Calu3 (cell line): ENCODE measurements around the gene ZDHHC1. TPM values are rescaled to one million over a fixed set of nuclear protein-coding genes. Genes with fewer than 3 reads are reported as not detected.
A peak's percentile ranks its signal among the peaks of the same experiment; 100 is the strongest.

Experiments used
- BruUV-seq: library from RNA; stranded (reverse); fragments of 400-500 nt; replicated peaks from 2 replicates; lab custom pipeline; 2021; lab: Mats Ljungman, UMichigan
- CTCF ChIA-PET: fragments of 300-600 bp; sonication (Branson Sonifier 250); formaldehyde crosslinking; loops from one replicate; lab custom pipeline; 2022; ENCODE audit warnings: antibody characterized with exemption; lab: Charles Lee
- DNase-seq: peaks from one replicate; pipeline ENCODE4 v3.0.0; 2022
- H3K27ac Mint-ChIP-seq: one replicate; pipeline ENCODE4 v1.8.0; 2022; ENCODE audit warnings: mixed read lengths; ENCODE audit not compliant: unreplicated experiment
- H3K27me3 Mint-ChIP-seq: one replicate; pipeline ENCODE4 v1.8.0; 2022; ENCODE audit warnings: mixed read lengths; ENCODE audit not compliant: unreplicated experiment
- H3K36me3 Mint-ChIP-seq: one replicate; pipeline ENCODE4 v1.8.0; 2022; ENCODE audit warnings: mild to moderate bottlenecking, moderate library complexity, mixed read lengths; ENCODE audit not compliant: insufficient read depth, unreplicated experiment
- H3K4me1 Mint-ChIP-seq: one replicate; pipeline ENCODE4 v1.8.0; 2022; ENCODE audit warnings: mild to moderate bottlenecking, low read depth, mixed read lengths; ENCODE audit not compliant: unreplicated experiment
- H3K4me3 Mint-ChIP-seq: one replicate; pipeline ENCODE4 v1.8.0; 2022; ENCODE audit warnings: mild to moderate bottlenecking, low read depth, moderate library complexity, mixed read lengths; ENCODE audit not compliant: unreplicated experiment
- H3K9me3 Mint-ChIP-seq: one replicate; pipeline ENCODE4 v1.8.0; 2022; ENCODE audit warnings: low read depth, mixed read lengths; ENCODE audit not compliant: unreplicated experiment
- CTCF ChIP-seq: fragments of 200-600 bp; IDR thresholded peaks from one replicate; pipeline ENCODE4 v1.8.0; 2022; ENCODE audit warnings: antibody characterized with exemption; ENCODE audit not compliant: unreplicated experiment
- intact Hi-C: fragments of 100-400 bp; cut with micrococcal nuclease; formaldehyde crosslinking; loops from one replicate; pipeline ENCODE4 v1.10.0; 2022; ENCODE audit not compliant: unreplicated experiment
- total RNA-seq: library from RNA; stranded (reverse); gene quantifications from 2 replicates; pipeline ENCODE4 v1.2.3, GENCODE V29; 2022

The ZDHHC1 gene
- total RNA-seq, 1 experiment from 2014 or later, result 22.6 TPM

DNA sequence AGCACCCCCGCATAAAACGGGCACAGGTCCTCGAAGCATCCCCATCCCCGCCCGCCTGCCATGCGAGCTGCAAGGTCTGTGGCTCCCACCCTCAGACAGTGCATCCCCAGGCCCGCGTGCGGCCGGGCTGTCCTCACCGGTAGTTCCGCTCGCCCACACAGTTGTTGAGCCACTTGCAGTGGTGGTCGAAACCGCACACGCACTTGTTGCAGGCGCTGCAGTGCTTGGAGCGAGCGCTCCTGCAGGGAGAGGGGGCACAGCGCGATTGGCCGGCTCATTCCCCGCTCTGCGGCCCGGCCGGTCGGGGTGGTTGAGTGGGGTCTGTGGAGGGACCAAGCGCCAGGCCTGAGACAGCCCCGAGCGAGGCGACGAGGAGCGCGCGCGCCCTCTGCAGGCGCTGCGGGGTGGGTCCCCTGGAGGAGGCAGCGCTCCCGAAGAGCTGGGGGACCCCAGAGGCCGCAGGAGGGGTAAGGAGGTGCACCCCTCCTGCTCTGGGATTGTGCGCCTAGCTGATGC, 17.0 kb downstream of the ZDHHC1 start:
- TF ChIP-seq CTCF, result peak; percentile 94
- CTCF ChIA-PET, result interaction anchor here (0.5 to 1.8 kb wide), 19 partner anchors 17 to 163 kb away, joined by 3 to 28 read pairs (median 3); partner anchors contain the start of genes CTCF, KCTD19, LRRC36 and SLC9A5
- no TSS peak for BruUV-seq
- peak; percentile 83 for DNase-seq
- Mint-ChIP-seq H3K27ac (no peak overlapping the region), H3K4me3 (no peak overlapping the region), H3K4me1 (peaks cover 35% of the 10 kb centered on the region), H3K9me3 (no peaks in the 10 kb centered on the region), H3K36me3 (peaks cover 49% of the 10 kb centered on the region), H3K27me3 (no peaks in the 10 kb centered on the region)
- intact Hi-C loops, result loop anchor here (1.0 to 5.0 kb wide), 3 partner anchors 37 to 137 kb away; no protein-coding TSS in a partner anchor

- CTCF ChIA-PET, result interaction anchor here (0.6 to 1.8 kb wide), 5 partner anchors 18 to 138 kb away, joined by 3 to 28 read pairs (median 3); partner anchors contain the start of genes KCTD19, LRRC36 and ZDHHC1
- Mint-ChIP-seq H3K27ac (no peak overlapping the region), H3K36me3 (peaks cover 49% of the 10 kb centered on the region), H3K9me3 (no peaks in the 10 kb centered on the region), H3K27me3 (no peaks in the 10 kb centered on the region), H3K4me1 (peaks cover 35% of the 10 kb centered on the region), H3K4me3 (no peak overlapping the region)
- intact Hi-C loops, result loop anchor here (1.0 to 5.0 kb wide), 3 partner anchors 36 to 136 kb away; no protein-coding TSS in a partner anchor
- no TSS peak for BruUV-seq
- no peak for DNase-seq
- TF ChIP-seq CTCF, result no peak
These were observed 17.6 kb downstream of the ZDHHC1 start for GRCh38 chr16:67398546-67399217.

GRCh38 chr16:67397812-67398545, 18.3 kb downstream of the ZDHHC1 start:
- Mint-ChIP-seq H3K27ac (no peak overlapping the region), H3K27me3 (no peaks in the 10 kb centered on the region), H3K9me3 (no peaks in the 10 kb centered on the region), H3K36me3 (peaks cover 47% of the 10 kb centered on the region), H3K4me1 (peaks cover 31% of the 10 kb centered on the region), H3K4me3 (no peak overlapping the region)
- TF ChIP-seq CTCF, result no peak
- DNase-seq, result no peak
- intact Hi-C loops, result loop anchor here (5.0 kb wide), 2 partner anchors 36 to 136 kb away; no protein-coding TSS in a partner anchor
- no TSS peak for BruUV-seq
- CTCF ChIA-PET, result interaction anchor here (0.7 to 1.8 kb wide), 2 partner anchors 42 to 137 kb away, joined by 3 to 17 read pairs; no protein-coding TSS in a partner anchor
